Nephron progenitor cell (in vitro differentiated cells): ENCODE results near the gene HDAC7.

ENCODE experiments used
- DNase-seq: peaks from one replicate; pipeline ENCODE4 v3.0.0; 2021
- H3K27ac Mint-ChIP-seq: 2 replicates; pipeline ENCODE4 v1.8.0; 2021; ENCODE audit warnings: mild to moderate bottlenecking, moderate library complexity, mixed read lengths
- H3K27me3 Mint-ChIP-seq: 2 replicates; pipeline ENCODE4 v1.8.0; 2021; ENCODE audit warnings: mild to moderate bottlenecking, low read depth, mixed read lengths; ENCODE audit not compliant: poor library complexity
- H3K36me3 Mint-ChIP-seq: 2 replicates; pipeline ENCODE4 v1.8.0; 2021; ENCODE audit warnings: low read depth, mixed read lengths
- H3K4me1 Mint-ChIP-seq: 2 replicates; pipeline ENCODE4 v1.8.0; 2021; ENCODE audit warnings: mixed read lengths
- H3K4me3 Mint-ChIP-seq: 2 replicates; pipeline ENCODE4 v1.8.0; 2021; ENCODE audit warnings: mild to moderate bottlenecking, moderate library complexity, mixed read lengths
- H3K9me3 Mint-ChIP-seq: 2 replicates; pipeline ENCODE4 v1.8.0; 2021; ENCODE audit warnings: mild to moderate bottlenecking, moderate library complexity, mixed read lengths
- TF ChIP-seq, protein P1 (sequence below): fragments of 200-600 bp; sonication (generic); IDR thresholded peaks from 2 replicates; pipeline ENCODE4 v1.5.0; 2021; ENCODE audit warnings: antibody characterized with exemption

Gene HDAC7

DNA sequence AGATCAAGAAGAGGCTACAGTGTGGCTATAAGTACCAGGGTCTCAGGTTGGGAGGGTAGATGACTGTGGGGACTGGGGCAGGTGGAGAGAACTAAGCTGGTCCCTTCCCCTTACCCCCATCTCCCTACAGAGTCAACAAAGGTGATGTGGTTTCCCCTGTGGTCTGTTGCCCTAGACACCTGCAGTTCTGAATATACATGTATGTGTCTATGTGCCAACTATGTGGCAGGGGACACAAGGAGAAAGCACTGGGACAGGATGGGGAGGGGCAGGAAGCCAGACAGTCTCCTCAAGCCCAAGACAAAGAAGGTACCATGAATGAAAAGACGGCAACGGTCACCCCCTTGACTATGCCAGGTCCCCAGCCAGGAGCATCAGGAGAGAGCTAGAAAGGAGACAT is 4.5 kb upstream of the HDAC7 start:
- no peaks in the 10 kb centered on the region for H3K36me3 Mint-ChIP-seq
- no peak for DNase-seq
- no peak overlapping the region for H3K4me3 Mint-ChIP-seq
- peaks cover 88% of the 10 kb centered on the region for H3K4me1 Mint-ChIP-seq
- H3K27me3 Mint-ChIP-seq, result no peaks in the 10 kb centered on the region
- H3K9me3 Mint-ChIP-seq, result no peaks in the 10 kb centered on the region
- no peak overlapping the region for H3K27ac Mint-ChIP-seq
- TF ChIP-seq, protein P1, sequence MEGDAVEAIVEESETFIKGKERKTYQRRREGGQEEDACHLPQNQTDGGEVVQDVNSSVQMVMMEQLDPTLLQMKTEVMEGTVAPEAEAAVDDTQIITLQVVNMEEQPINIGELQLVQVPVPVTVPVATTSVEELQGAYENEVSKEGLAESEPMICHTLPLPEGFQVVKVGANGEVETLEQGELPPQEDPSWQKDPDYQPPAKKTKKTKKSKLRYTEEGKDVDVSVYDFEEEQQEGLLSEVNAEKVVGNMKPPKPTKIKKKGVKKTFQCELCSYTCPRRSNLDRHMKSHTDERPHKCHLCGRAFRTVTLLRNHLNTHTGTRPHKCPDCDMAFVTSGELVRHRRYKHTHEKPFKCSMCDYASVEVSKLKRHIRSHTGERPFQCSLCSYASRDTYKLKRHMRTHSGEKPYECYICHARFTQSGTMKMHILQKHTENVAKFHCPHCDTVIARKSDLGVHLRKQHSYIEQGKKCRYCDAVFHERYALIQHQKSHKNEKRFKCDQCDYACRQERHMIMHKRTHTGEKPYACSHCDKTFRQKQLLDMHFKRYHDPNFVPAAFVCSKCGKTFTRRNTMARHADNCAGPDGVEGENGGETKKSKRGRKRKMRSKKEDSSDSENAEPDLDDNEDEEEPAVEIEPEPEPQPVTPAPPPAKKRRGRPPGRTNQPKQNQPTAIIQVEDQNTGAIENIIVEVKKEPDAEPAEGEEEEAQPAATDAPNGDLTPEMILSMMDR, result no peak

DNA sequence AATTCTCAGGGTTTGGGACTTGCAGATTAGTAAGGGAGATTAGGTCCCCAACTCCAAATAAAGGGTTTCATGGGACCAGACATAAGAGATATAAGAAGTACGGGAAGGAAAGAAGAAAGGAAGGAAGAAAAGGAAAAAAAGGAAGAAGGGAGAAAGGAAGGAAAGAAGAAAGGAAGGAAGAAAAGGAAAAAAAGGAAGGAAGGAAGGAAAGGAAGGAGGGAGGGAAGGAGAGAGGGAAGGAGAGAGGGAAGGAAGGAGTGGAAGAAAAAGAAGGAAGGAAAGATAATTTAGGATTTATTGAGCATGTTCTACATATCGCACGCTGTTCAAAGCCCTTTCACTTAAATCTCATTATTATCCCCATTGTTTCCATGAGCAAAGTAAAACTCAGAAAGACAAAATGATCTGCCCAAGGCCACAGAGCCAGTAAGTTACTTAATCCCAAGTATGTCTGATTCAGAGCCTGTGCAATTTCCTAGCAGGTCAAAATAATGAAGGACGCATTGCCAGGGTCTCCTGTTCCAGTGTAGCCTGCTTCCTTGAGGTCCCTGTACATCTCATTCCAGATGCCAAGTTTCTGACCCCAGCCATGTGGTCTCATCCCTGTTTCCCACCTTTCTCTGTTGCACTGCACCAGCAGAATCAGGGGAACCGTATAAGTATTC is 3.9 kb upstream of the HDAC7 start:
- Mint-ChIP-seq H3K9me3 (no peaks in the 10 kb centered on the region), H3K4me3 (no peak overlapping the region), H3K36me3 (no peaks in the 10 kb centered on the region), H3K27me3 (no peaks in the 10 kb centered on the region), H3K27ac (no peak overlapping the region), H3K4me1 (peaks cover 84% of the 10 kb centered on the region)
- no peak for DNase-seq
- TF ChIP-seq, protein P1, result no peak

GRCh38 chr12:47822863-47823262 is 3.2 kb upstream of the HDAC7 start:
- no peaks in the 10 kb centered on the region for H3K36me3 Mint-ChIP-seq
- no peak overlapping the region for H3K27ac Mint-ChIP-seq
- no peaks in the 10 kb centered on the region for H3K9me3 Mint-ChIP-seq
- no peaks in the 10 kb centered on the region for H3K27me3 Mint-ChIP-seq
- no peak for DNase-seq
- no peak overlapping the region for H3K4me3 Mint-ChIP-seq
- TF ChIP-seq, protein P1, result no peak
- peaks cover 84% of the 10 kb centered on the region for H3K4me1 Mint-ChIP-seq

GRCh38 chr12:47822401-47822800 is 2.7 kb upstream of the HDAC7 start:
- Mint-ChIP-seq H3K27me3 (no peaks in the 10 kb centered on the region), H3K36me3 (no peaks in the 10 kb centered on the region), H3K4me1 (peaks cover 87% of the 10 kb centered on the region), H3K4me3 (peak overlapping the region; percentile 28), H3K9me3 (no peaks in the 10 kb centered on the region), H3K27ac (peak overlapping the region; percentile 23)
- TF ChIP-seq, protein P1, result no peak
- DNase-seq, result no peak

- H3K4me1 Mint-ChIP-seq, result peaks cover 88% of the 10 kb centered on the region
Observed at GRCh38 chr12:47821346-47821706, 1.6 kb upstream of the HDAC7 start.

More at GRCh38 chr12:47821346-47821706, 1.6 kb upstream of the HDAC7 start:
- H3K9me3 Mint-ChIP-seq, result no peaks in the 10 kb centered on the region
- H3K27me3 Mint-ChIP-seq, result no peaks in the 10 kb centered on the region
- TF ChIP-seq, protein P1, result no peak
- peak overlapping the region; percentile 93 for H3K4me3 Mint-ChIP-seq
- H3K27ac Mint-ChIP-seq, result peak overlapping the region; percentile 100
- no peaks in the 10 kb centered on the region for H3K36me3 Mint-ChIP-seq
- DNase-seq, result no peak
